ENCODE measurements around the gene MCM3.

MCM3 gene

GRCh38 chr6:52328303-52328662 is 43.7 kb upstream of the MCM3 start:
- Histone ChIP-seq H3K27me3 (ENCODE audit: insufficient read depth, poor library complexity, severe bottlenecking) (no peaks in the 10 kb centered on the region), H3K27ac (ENCODE audit: poor library complexity, severe bottlenecking) (no peak overlapping the region), H3K36me3 (ENCODE audit: low read depth) (no peaks in the 10 kb centered on the region), H3K4me3 (ENCODE audit: severe bottlenecking) (no peak overlapping the region), H3K4me1 (ENCODE audit: insufficient read depth, poor library complexity, severe bottlenecking) (no peaks in the 10 kb centered on the region), H3K9me3 (ENCODE audit: severe bottlenecking) (no peaks in the 10 kb centered on the region)
- no peak for TF ChIP-seq CTCF (IDR thresholded peaks at IDR 0.05; ENCODE audit: poor library complexity, severe bottlenecking)
- DNase-seq (ENCODE audit: low spot score), result no peak
- no peak for ATAC-seq (ENCODE audit: low read depth)

- TF ChIP-seq CTCF (IDR thresholded peaks at IDR 0.05; ENCODE audit: poor library complexity, severe bottlenecking), result no peak
- no peaks in the 10 kb centered on the region for H3K9me3 ChIP-seq (ENCODE audit: severe bottlenecking)
- no peaks in the 10 kb centered on the region for H3K27me3 ChIP-seq (ENCODE audit: insufficient read depth, poor library complexity, severe bottlenecking)
- ATAC-seq (ENCODE audit: low read depth), result no peak
- H3K4me1 ChIP-seq (ENCODE audit: insufficient read depth, poor library complexity, severe bottlenecking), result no peaks in the 10 kb centered on the region
- no peaks in the 10 kb centered on the region for H3K36me3 ChIP-seq (ENCODE audit: low read depth)
- DNase-seq (ENCODE audit: low spot score), result no peak
- H3K4me3 ChIP-seq (ENCODE audit: severe bottlenecking), result no peak overlapping the region
- H3K27ac ChIP-seq (ENCODE audit: poor library complexity, severe bottlenecking), result no peak overlapping the region
These were observed 42.2 kb upstream of the MCM3 start for GRCh38 chr6:52326540-52327364.

GRCh38 chr6:52325695-52326471 is 41.3 kb upstream of the MCM3 start:
- Histone ChIP-seq H3K36me3 (ENCODE audit: low read depth) (no peaks in the 10 kb centered on the region), H3K27me3 (ENCODE audit: insufficient read depth, poor library complexity, severe bottlenecking) (no peaks in the 10 kb centered on the region), H3K4me3 (ENCODE audit: severe bottlenecking) (no peak overlapping the region), H3K27ac (ENCODE audit: poor library complexity, severe bottlenecking) (no peak overlapping the region), H3K4me1 (ENCODE audit: insufficient read depth, poor library complexity, severe bottlenecking) (no peaks in the 10 kb centered on the region), H3K9me3 (ENCODE audit: severe bottlenecking) (no peaks in the 10 kb centered on the region)
- ATAC-seq (ENCODE audit: low read depth) (no peak), DNase-seq (ENCODE audit: low spot score) (no peak)
- no peak for TF ChIP-seq CTCF (IDR thresholded peaks at IDR 0.05; ENCODE audit: poor library complexity, severe bottlenecking)

GRCh38 chr6:52324189-52324588 is 39.6 kb upstream of the MCM3 start:
- Histone ChIP-seq H3K36me3 (ENCODE audit: low read depth) (no peaks in the 10 kb centered on the region), H3K4me1 (ENCODE audit: insufficient read depth, poor library complexity, severe bottlenecking) (no peaks in the 10 kb centered on the region), H3K4me3 (ENCODE audit: severe bottlenecking) (no peak overlapping the region), H3K27me3 (ENCODE audit: insufficient read depth, poor library complexity, severe bottlenecking) (no peaks in the 10 kb centered on the region), H3K27ac (ENCODE audit: poor library complexity, severe bottlenecking) (no peak overlapping the region), H3K9me3 (ENCODE audit: severe bottlenecking) (no peaks in the 10 kb centered on the region)
- ATAC-seq (ENCODE audit: low read depth), result no peak
- no peak for TF ChIP-seq CTCF (IDR thresholded peaks at IDR 0.05; ENCODE audit: poor library complexity, severe bottlenecking)
- no peak for DNase-seq (ENCODE audit: low spot score)
